Measurements from ENCODE around the gene G0S2. TPM values are rescaled to one million over a fixed set of nuclear protein-coding genes. Genes with fewer than 3 reads are reported as not detected.

G0S2 gene
- total and polyA plus RNA-seq, 2 donors from 2014 or later = 15.5 to 103 TPM

DNA sequence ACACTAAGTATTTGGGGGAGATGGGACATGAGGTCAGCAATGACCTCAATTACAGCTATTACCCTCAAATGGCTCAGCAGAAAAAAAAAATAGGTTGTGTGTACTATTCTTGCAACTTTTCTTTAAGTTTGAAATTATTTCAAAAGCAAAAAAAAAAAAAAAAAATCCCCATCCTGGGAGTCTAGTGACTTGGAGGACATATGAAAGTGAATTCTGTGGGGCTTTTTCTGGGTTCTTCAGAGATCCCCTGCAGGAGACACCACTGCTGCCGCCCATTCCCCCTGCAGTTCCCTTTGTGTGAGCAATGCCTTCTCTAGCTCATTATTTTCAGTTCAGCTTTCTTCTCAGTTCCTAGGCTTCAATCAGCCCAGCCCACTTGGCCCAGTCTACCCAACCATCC is 46.1 kb downstream of the G0S2 start:
- H3K27ac ChIP-seq (ENCODE audit: low read depth in 2 of 2, low read length in 2 of 2) = peak overlapping the region; percentile 25 to 78
- no peak overlapping the region for H3K4me3 ChIP-seq (ENCODE audit: low read length in 3 of 3)
- no peaks in the 10 kb centered on the region for H3K36me3 ChIP-seq (ENCODE audit: control insufficient read depth in 2 of 3, insufficient read depth in 3 of 3, low read length in 3 of 3)
- TF ChIP-seq, protein P1, sequence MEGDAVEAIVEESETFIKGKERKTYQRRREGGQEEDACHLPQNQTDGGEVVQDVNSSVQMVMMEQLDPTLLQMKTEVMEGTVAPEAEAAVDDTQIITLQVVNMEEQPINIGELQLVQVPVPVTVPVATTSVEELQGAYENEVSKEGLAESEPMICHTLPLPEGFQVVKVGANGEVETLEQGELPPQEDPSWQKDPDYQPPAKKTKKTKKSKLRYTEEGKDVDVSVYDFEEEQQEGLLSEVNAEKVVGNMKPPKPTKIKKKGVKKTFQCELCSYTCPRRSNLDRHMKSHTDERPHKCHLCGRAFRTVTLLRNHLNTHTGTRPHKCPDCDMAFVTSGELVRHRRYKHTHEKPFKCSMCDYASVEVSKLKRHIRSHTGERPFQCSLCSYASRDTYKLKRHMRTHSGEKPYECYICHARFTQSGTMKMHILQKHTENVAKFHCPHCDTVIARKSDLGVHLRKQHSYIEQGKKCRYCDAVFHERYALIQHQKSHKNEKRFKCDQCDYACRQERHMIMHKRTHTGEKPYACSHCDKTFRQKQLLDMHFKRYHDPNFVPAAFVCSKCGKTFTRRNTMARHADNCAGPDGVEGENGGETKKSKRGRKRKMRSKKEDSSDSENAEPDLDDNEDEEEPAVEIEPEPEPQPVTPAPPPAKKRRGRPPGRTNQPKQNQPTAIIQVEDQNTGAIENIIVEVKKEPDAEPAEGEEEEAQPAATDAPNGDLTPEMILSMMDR (IDR thresholded peaks at IDR 0.05; ENCODE audit: borderline replicate concordance, extremely low read depth, insufficient read depth) = no peak
- no peak for FAIRE-seq
- no peak for DNase-seq
- H3K9me3 ChIP-seq (ENCODE audit: control insufficient read depth in 2 of 3, insufficient read depth in 1 of 3, low read length in 3 of 3) = no peaks in the 10 kb centered on the region
- no peaks in the 10 kb centered on the region for H3K27me3 ChIP-seq (ENCODE audit: control insufficient read depth, insufficient read depth, low read length)
- intact Hi-C loops (cut with DNase I) = no loop called here
- H3K4me1 ChIP-seq (ENCODE audit: control insufficient read depth in 2 of 3, insufficient read depth in 2 of 3, low read depth in 1 of 3, low read length in 3 of 3) = peaks cover 0 to 30% (median 11%) of the 10 kb centered on the region in 3 donors
- no peak overlapping the region for H3K9ac ChIP-seq (ENCODE audit: low read length in 3 of 3)

DNA sequence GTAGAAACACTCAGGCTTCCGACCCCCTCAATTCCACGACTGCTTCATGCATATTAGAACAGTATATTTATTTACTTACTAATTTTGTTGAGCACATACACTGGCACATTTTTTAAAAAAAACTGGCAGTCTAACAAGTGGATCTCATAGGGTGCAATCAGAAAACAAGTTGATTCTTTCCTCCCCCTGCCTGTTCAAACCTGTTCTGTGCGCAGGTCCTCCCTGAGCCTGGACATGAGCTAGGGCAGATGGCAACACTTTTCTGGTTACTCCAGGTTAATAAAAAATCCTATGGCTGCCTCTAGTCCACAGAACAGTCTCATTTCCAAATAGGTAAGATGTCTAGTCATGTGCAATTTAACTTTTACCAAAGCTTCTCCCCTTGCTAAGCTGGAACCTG is 48.1 kb downstream of the G0S2 start:
- Histone ChIP-seq H3K36me3 (ENCODE audit: control insufficient read depth in 2 of 3, insufficient read depth in 3 of 3, low read length in 3 of 3) (no peaks in the 10 kb centered on the region), H3K27me3 (ENCODE audit: control insufficient read depth, insufficient read depth, low read length) (no peaks in the 10 kb centered on the region), H3K9ac (ENCODE audit: low read length in 3 of 3) (no peak overlapping the region), H3K4me3 (ENCODE audit: low read length in 3 of 3) (no peak overlapping the region), H3K27ac (ENCODE audit: low read depth in 2 of 2, low read length in 2 of 2) (peak overlapping the region in 1 of 2 donors; percentile 68), H3K9me3 (ENCODE audit: control insufficient read depth in 2 of 3, insufficient read depth in 1 of 3, low read length in 3 of 3) (no peaks in the 10 kb centered on the region), H3K4me1 (ENCODE audit: control insufficient read depth in 2 of 3, insufficient read depth in 2 of 3, low read depth in 1 of 3, low read length in 3 of 3) (peaks cover 0 to 30% (median 11%) of the 10 kb centered on the region in 3 donors)
- intact Hi-C loops (cut with DNase I) = no loop called here
- DNase-seq (no peak), FAIRE-seq (no peak)
- TF ChIP-seq, protein P1 (IDR thresholded peaks at IDR 0.05; ENCODE audit: borderline replicate concordance, extremely low read depth, insufficient read depth) = no peak

DNA sequence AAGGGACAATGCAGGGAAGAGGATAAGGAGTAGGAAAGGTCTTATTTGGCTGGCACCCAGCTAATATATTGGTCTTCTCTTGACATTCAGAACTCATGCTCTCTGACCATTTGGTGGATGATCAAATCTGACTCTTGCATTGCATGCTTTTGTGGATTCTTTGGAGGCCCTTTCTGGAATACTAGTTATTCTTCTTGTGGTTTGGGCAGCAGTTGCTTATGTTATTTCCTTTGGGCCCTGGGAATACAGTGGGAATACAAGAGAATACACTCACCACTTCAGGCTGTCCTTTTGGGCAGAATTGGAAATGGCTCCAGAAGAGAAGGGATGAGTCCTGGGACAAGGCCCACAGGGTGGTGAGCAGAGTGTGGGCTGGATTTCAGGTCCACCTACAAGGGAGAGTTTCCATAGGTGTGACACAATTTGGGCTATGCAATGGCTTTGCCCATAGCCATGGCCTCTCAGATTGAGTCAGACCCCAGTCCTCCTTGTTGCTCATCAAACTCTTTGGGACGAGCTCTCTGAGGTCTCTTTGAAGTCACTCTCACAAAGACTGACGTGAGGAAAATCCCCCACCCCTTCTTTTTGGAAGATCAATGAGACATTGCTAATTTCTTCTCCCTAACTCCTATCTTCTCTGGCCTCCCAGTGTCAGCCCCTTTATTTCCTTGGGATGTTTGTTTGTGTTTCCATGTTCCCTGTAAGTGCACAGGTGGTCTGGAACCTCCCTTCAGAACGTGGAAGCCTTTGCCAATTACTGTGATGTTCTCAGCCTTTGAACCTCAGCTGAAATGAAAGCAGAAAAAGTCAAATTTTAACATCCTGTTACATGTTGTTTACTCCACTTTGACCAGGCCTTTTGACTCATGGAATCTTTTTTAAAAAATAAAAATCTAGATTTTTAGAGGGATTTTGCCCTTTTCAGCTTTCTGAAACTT is 48.8 kb downstream of the G0S2 start:
- no peak overlapping the region for H3K4me3 ChIP-seq (ENCODE audit: low read length in 3 of 3)
- H3K36me3 ChIP-seq (ENCODE audit: control insufficient read depth in 2 of 3, insufficient read depth in 3 of 3, low read length in 3 of 3) = no peaks in the 10 kb centered on the region
- no peak overlapping the region for H3K9ac ChIP-seq (ENCODE audit: low read length in 3 of 3)
- H3K9me3 ChIP-seq (ENCODE audit: control insufficient read depth in 2 of 3, insufficient read depth in 1 of 3, low read length in 3 of 3) = no peaks in the 10 kb centered on the region
- no peak for FAIRE-seq
- intact Hi-C loops (cut with DNase I) = no loop called here
- TF ChIP-seq, protein P1 (IDR thresholded peaks at IDR 0.05; ENCODE audit: borderline replicate concordance, extremely low read depth, insufficient read depth) = no peak
- H3K27me3 ChIP-seq (ENCODE audit: control insufficient read depth, insufficient read depth, low read length) = no peaks in the 10 kb centered on the region
- H3K27ac ChIP-seq (ENCODE audit: low read depth in 2 of 2, low read length in 2 of 2) = peak overlapping the region in 1 of 2 donors; percentile 68
- H3K4me1 ChIP-seq (ENCODE audit: control insufficient read depth in 2 of 3, insufficient read depth in 2 of 3, low read depth in 1 of 3, low read length in 3 of 3) = peaks cover 0 to 30% (median 11%) of the 10 kb centered on the region in 3 donors
- DNase-seq = no peak

Other genes starting within 250 kb of the G0S2 start
- 1.4 TPM for gene CAMK1G, start 91.7 kb upstream of the G0S2 start, total RNA-seq
- 5.5 TPM for gene CAMK1G, start 91.7 kb upstream of the G0S2 start, polyA plus RNA-seq (ENCODE audit: insufficient read depth, low read depth, low replicate concordance)
- gene LAMB3, start 23.0 kb upstream of the G0S2 start, total RNA-seq = 59.7 TPM
- gene LAMB3, start 23.0 kb upstream of the G0S2 start, polyA plus RNA-seq (ENCODE audit: insufficient read depth, low read depth, low replicate concordance) = 2.5 TPM
- gene HSD11B1, start 29.4 kb downstream of the G0S2 start, total RNA-seq = 1.8 TPM
- gene HSD11B1, start 29.4 kb downstream of the G0S2 start, polyA plus RNA-seq (ENCODE audit: insufficient read depth, low read depth, low replicate concordance) = 5.5 TPM
- gene TRAF3IP3, start 80.6 kb downstream of the G0S2 start, total RNA-seq = 16.4 TPM
- gene TRAF3IP3, start 80.6 kb downstream of the G0S2 start, polyA plus RNA-seq (ENCODE audit: insufficient read depth, low read depth, low replicate concordance) = 3.6 TPM
- 2.5 TPM for gene C1orf74, start 109.1 kb downstream of the G0S2 start, total RNA-seq
- 2.5 TPM for gene C1orf74, start 109.1 kb downstream of the G0S2 start, polyA plus RNA-seq (ENCODE audit: insufficient read depth, low read depth, low replicate concordance)
- gene IRF6, start 130.7 kb downstream of the G0S2 start, total RNA-seq = 37.1 TPM
- gene IRF6, start 130.7 kb downstream of the G0S2 start, polyA plus RNA-seq (ENCODE audit: insufficient read depth, low read depth, low replicate concordance) = 24.0 TPM
- 8.9 TPM for gene UTP25, start 152.6 kb downstream of the G0S2 start, total RNA-seq
- 2.0 TPM for gene UTP25, start 152.6 kb downstream of the G0S2 start, polyA plus RNA-seq (ENCODE audit: insufficient read depth, low read depth, low replicate concordance)

Data from kidney (tissue), 14 donors.